OCI-LY3 (cell line): ENCODE results near the gene GCC1.

ENCODE experiments used
- CTCF ChIP-seq: fragments of 200-600, 300-600 bp; sonication (generic); IDR thresholded peaks from 2 replicates; pipeline ENCODE4 v1.5.1; 2014; ENCODE audit warnings: antibody characterized with exemption, low read length, low read depth
- EZH2phosphoT487 ChIP-seq: fragments of 200-600 bp; shearing (Covaris generic); IDR thresholded peaks from 2 replicates; pipeline ENCODE4 v1.6.1; 2018; ENCODE audit warnings: antibody characterized with exemption, mixed run types, low read depth

GRCh38 chr7:127592550-127592949 lies 7.2 kb upstream of the GCC1 start:
- TF ChIP-seq CTCF: no peak
- TF ChIP-seq EZH2phosphoT487: no peak
